ENCODE data around the gene NUP93.

The NUP93 gene

GRCh38 chr16:56885446-56886162 is 155.7 kb downstream of the NUP93 start:
- no peak for DNase-seq (ENCODE audit: low read depth in 2 of 3, low spot score in 1 of 3)

DNA sequence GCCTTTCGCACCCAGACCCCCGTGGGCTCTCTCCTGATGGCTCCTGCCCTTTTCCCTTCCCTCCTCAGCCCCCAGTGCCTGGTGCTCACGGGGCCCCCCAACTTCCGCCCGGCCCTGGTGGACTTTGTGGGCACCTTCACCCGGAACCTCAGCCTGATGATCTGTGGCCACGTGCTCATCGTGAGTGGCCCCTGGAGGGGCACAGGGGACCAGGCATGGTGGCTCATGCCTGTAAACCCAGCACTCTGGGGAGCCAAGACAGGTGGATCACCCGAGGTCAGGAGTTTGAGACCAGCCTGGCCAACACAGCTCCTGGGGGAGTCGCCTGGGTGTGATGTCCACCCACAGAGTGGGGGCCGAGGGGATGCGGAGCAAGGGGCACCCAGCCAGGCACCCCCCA is 156.4 kb downstream of the NUP93 start:
- DNase-seq (ENCODE audit: low read depth in 2 of 3, low spot score in 1 of 3) = no peak

- DNase-seq (ENCODE audit: low read depth in 2 of 3, low spot score in 1 of 3) = no peak
These were observed 156.9 kb downstream of the NUP93 start for GRCh38 chr16:56886826-56887225.

GRCh38 chr16:56888806-56889205 is 158.9 kb downstream of the NUP93 start:
- DNase-seq (ENCODE audit: low read depth in 2 of 3, low spot score in 1 of 3) = no peak

- DNase-seq (ENCODE audit: low read depth in 2 of 3, low spot score in 1 of 3) = no peak
These were observed 159.3 kb downstream of the NUP93 start for GRCh38 chr16:56889206-56889605.

- no peak for DNase-seq (ENCODE audit: low read depth in 2 of 3, low spot score in 1 of 3)
These were observed 161.8 kb downstream of the NUP93 start for GRCh38 chr16:56891685-56892084.

DNA sequence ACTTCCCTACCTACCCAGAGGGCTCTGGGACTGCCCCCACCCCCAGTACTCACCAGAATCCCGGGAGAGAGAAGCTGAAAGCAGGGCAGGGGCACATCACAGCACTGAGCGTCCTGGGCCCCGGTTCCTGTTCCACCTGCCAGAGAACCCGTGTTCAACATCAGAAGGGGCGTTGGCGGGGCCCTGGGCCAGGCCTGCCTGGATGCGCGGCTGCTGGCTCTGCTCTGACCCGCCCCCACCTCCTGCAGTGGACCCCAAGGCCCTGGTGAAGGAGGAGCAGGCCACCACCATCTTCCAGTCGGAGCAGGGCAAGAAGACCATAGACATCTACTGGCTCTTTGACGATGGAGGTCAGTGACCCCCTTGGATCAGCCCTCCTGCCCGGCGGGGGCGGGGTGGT is 162.8 kb downstream of the NUP93 start:
- no peak for DNase-seq (ENCODE audit: low read depth in 2 of 3, low spot score in 1 of 3)

DNA sequence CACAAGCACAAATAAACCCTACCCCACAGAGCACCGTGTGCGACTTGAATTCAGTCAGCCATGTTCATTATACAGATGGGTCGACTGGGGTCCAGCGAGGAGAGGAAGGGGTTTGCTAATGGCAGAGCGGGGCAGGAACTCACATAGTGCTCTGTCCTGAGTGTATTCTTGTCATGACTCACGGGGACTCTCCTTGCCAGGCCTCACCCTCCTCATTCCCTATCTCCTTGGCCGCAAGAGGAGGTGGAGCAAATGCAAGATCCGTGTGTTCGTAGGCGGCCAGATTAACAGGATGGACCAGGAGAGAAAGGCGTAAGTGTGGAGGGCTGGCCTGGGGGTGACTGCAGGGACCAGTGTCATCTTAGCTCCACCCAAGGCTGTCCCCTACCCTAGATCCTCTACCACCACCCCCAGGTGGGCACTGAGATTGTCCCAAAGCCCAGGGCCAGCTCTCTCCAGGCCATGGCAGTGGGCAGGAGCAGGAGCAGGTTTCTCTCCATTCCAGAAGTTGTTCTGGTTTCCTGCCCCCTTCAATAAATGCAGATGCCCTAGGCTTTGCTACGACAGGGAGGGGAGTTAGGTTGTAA is 164.5 kb downstream of the NUP93 start:
- no peak for DNase-seq (ENCODE audit: low read depth in 2 of 3, low spot score in 1 of 3)

GRCh38 chr16:56895813-56896212 is 165.9 kb downstream of the NUP93 start:
- DNase-seq (ENCODE audit: low read depth in 2 of 3, low spot score in 1 of 3) = no peak

DNA sequence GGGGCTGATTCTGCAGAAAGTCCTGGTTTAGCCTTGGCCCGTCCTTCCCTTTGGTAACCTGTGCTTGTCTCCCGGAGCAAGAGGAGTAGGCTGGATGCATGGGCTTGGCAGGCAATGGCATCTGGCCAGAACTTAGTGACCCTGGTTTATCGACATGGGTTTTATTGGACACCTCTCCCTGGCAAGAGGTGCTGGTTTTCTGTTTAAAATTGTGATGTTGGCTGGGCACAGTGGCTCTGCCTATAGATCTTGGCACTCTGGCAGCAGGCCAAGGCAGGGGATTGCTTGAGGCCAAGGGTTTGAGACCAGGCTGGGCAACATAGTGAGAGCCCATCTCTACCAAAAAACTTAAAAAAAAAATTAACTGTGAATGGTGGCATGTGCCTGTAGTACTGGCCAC is 166.3 kb downstream of the NUP93 start:
- no peak for DNase-seq (ENCODE audit: low read depth in 2 of 3, low spot score in 1 of 3)

- DNase-seq (ENCODE audit: low read depth in 2 of 3, low spot score in 1 of 3) = no peak
These were observed 167.3 kb downstream of the NUP93 start for GRCh38 chr16:56897026-56897799.

DNA sequence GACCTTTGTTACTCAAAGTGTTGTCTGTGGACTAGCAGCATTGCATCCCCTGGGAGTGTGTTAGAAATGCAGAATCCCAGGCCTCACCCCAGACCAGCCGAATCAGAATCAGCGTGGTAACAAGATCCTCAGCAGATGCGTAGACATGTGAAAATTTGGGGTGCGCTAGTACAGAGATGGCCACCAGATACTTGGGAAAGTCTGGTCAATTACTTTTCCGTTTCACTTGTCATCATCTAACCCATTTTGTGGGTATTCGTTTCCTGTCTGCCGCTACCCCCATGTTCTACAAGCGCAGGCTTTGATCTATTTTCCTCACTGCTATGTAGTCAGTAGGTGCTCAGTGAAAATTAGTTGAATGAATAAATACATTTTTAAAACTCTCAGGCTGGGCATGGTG is 168.9 kb downstream of the NUP93 start:
- DNase-seq (ENCODE audit: low read depth in 2 of 3, low spot score in 1 of 3) = no peak
